Caco-2 (cell line): ENCODE data around the gene ACOT7. TPM values are rescaled to one million over a fixed set of nuclear protein-coding genes. Genes with fewer than 3 reads are reported as not detected.
"Not testable (repeated sequence)": the region's sequence is repeated elsewhere in the genome, so short reads cannot be mapped to it uniquely, and the experiment has no call there.

Experiments used
- BruUV-seq: library from RNA; stranded (reverse); fragments of 400-500 nt; replicated peaks from 2 replicates; lab custom pipeline; 2021; lab: Mats Ljungman, UMichigan
- CTCF ChIA-PET: fragments of 300-600 bp; sonication (Branson Sonifier 250); formaldehyde crosslinking; loops from one replicate; lab custom pipeline; 2022; ENCODE audit warnings: antibody characterized with exemption; lab: Charles Lee
- POLR2A ChIA-PET: fragments of 300-600 bp; sonication (Branson Sonifier 250); formaldehyde crosslinking; loops from one replicate; lab custom pipeline; 2022; ENCODE audit warnings: antibody characterized with exemption; lab: Charles Lee
- DNase-seq, 2 experiments: peaks; one replicate each; pipeline versions ENCODE4 v3.0.0 to v3.0.0-alpha.2; 2020 to 2022
- H3K27me3 ChIP-seq: replicated peaks from 2 replicates; pipeline ENCODE4 v1.6.0; 2011; ENCODE audit warnings: low read length; ENCODE audit not compliant: control insufficient read depth, insufficient read depth
- H3K36me3 ChIP-seq: 2 replicates; pipeline ENCODE4 v1.5.1; 2011; ENCODE audit warnings: low read length; ENCODE audit not compliant: control insufficient read depth, insufficient read depth
- H3K4me1 ChIP-seq: fragments of 250-450 bp; sonication (Bioruptor Pico); 2 replicates; pipeline ENCODE4 v1.5.1; 2020; ENCODE audit warnings: mild to moderate bottlenecking
- H3K4me3 ChIP-seq: 2 replicates; pipeline ENCODE4 v1.5.1; 2011; ENCODE audit warnings: low read depth, mild to moderate bottlenecking, control low read depth, low read length
- H3K9me3 ChIP-seq: fragments of 250-450 bp; sonication (Bioruptor Pico); 2 replicates; pipeline ENCODE4 v1.5.1; 2020; ENCODE audit warnings: mild to moderate bottlenecking, moderate library complexity
- H3K27ac Mint-ChIP-seq: one replicate; pipeline ENCODE4 v1.8.0; 2022; ENCODE audit warnings: mixed read lengths; ENCODE audit not compliant: unreplicated experiment
- H3K27me3 Mint-ChIP-seq: one replicate; pipeline ENCODE4 v1.8.0; 2022; ENCODE audit warnings: mixed read lengths; ENCODE audit not compliant: insufficient read depth, unreplicated experiment
- H3K36me3 Mint-ChIP-seq: one replicate; pipeline ENCODE4 v1.8.0; 2022; ENCODE audit warnings: mild to moderate bottlenecking, mixed read lengths; ENCODE audit not compliant: insufficient read depth, unreplicated experiment
- H3K4me1 Mint-ChIP-seq: one replicate; pipeline ENCODE4 v1.8.0; 2022; ENCODE audit warnings: low read depth, mixed read lengths; ENCODE audit not compliant: unreplicated experiment
- H3K4me3 Mint-ChIP-seq: one replicate; pipeline ENCODE4 v1.8.0; 2022; ENCODE audit warnings: mild to moderate bottlenecking, moderate library complexity, mixed read lengths; ENCODE audit not compliant: unreplicated experiment
- H3K9me3 Mint-ChIP-seq: one replicate; pipeline ENCODE4 v1.8.0; 2022; ENCODE audit warnings: mixed read lengths; ENCODE audit not compliant: unreplicated experiment
- intact Hi-C: fragments of 100-400 bp; cut with micrococcal nuclease; formaldehyde crosslinking; loops from one replicate; pipeline ENCODE4 v1.10.0; 2022; ENCODE audit not compliant: unreplicated experiment
- total RNA-seq: library from RNA; stranded (reverse); gene quantifications from 2 replicates; pipeline ENCODE4 v1.2.3, GENCODE V29; 2022
- TF ChIP-seq, protein P1 (sequence below), 2 experiments: fragments of 200-600 bp in 1 of 2; IDR thresholded peaks; 1 replicate in 1 of 2; 2 replicates in 1 of 2; pipeline versions ENCODE4 v1.5.1 to v1.8.0; 2011 to 2022; ENCODE audit warnings: antibody characterized with exemption in 1 of 2, control low read depth in 1 of 2, inconsistent platforms in 1 of 2, low read depth in 1 of 2, low read length in 1 of 2, mild to moderate bottlenecking in 1 of 2, moderate library complexity in 1 of 2; ENCODE audit not compliant: insufficient read depth in 1 of 2, severe bottlenecking in 1 of 2, unreplicated experiment in 1 of 2

ACOT7 gene
- total RNA-seq, 1 experiment from 2014 or later: 221 TPM

DNA sequence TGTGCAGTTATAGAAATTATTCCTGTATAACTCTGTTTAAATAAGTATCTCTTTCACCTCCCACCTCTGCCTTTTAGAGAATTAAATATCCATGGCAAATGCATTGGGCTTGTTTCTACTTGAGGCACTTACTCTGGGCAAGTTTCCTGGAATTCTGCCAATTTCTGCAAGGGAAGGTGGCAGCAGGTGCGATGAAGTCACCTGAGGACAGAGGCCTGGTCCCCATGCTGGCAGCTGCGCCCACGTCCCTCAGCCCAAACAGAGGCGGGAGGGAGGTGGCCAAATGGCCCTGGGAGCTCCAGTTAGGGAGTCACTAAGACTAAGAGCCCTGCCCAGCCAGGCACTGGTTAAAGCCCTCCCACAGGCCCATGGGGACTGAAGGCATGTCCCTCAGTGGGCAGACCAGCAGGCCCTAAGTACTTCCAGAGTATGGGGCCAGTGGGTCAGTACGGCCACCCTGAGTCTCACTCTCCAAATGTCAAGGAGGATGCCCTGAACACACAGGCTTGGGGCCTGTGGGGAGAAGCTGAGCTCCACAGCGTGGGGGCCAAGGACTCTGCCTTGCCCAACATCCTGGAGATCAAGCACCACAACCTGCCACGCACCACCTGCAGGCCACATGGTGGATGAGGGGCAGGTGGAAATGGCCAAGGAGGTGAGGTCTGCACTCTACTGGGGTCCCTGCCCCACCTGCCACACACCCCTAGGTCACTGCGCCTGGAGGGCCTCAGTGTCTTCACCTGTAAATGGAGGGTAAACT lies 19.4 kb downstream of the ACOT7 start:
- H3K36me3 Mint-ChIP-seq: no peaks in the 10 kb centered on the region
- TF ChIP-seq, protein P1, sequence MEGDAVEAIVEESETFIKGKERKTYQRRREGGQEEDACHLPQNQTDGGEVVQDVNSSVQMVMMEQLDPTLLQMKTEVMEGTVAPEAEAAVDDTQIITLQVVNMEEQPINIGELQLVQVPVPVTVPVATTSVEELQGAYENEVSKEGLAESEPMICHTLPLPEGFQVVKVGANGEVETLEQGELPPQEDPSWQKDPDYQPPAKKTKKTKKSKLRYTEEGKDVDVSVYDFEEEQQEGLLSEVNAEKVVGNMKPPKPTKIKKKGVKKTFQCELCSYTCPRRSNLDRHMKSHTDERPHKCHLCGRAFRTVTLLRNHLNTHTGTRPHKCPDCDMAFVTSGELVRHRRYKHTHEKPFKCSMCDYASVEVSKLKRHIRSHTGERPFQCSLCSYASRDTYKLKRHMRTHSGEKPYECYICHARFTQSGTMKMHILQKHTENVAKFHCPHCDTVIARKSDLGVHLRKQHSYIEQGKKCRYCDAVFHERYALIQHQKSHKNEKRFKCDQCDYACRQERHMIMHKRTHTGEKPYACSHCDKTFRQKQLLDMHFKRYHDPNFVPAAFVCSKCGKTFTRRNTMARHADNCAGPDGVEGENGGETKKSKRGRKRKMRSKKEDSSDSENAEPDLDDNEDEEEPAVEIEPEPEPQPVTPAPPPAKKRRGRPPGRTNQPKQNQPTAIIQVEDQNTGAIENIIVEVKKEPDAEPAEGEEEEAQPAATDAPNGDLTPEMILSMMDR (IDR thresholded peaks at IDR 0.05; ENCODE audit: insufficient read depth in 1 of 2, low read depth in 1 of 2, low read length in 1 of 2, severe bottlenecking in 1 of 2, unreplicated experiment in 1 of 2): no peak
- Histone ChIP-seq H3K36me3 (no peaks in the 10 kb centered on the region), H3K4me1 (0 out of 2 replicates have a peak, but pooled peaks cover 4% of the 10 kb centered on the region), H3K4me3 (no peak overlapping the region), H3K9me3 (no peaks in the 10 kb centered on the region), H3K27me3 (no peaks in the 10 kb centered on the region)
- BruUV-seq: no TSS peak
- CTCF ChIA-PET: no interaction called here
- H3K4me1 Mint-ChIP-seq: peaks cover 8% of the 10 kb centered on the region
- DNase-seq: no peak
- no peak overlapping the region for H3K4me3 Mint-ChIP-seq
- POLR2A ChIA-PET: no interaction called here
- H3K27ac Mint-ChIP-seq: no peak overlapping the region
- no peaks in the 10 kb centered on the region for H3K27me3 Mint-ChIP-seq
- intact Hi-C loops: no loop called here
- H3K9me3 Mint-ChIP-seq: no peaks in the 10 kb centered on the region

- H3K9me3 Mint-ChIP-seq, BruUV-seq, H3K4me3 ChIP-seq, H3K27me3 ChIP-seq, DNase-seq, H3K27ac Mint-ChIP-seq, intact Hi-C loops, H3K27me3 Mint-ChIP-seq, H3K36me3 ChIP-seq, H3K4me1 ChIP-seq, H3K9me3 ChIP-seq, H3K4me1 Mint-ChIP-seq, H3K4me3 Mint-ChIP-seq, H3K36me3 Mint-ChIP-seq: not testable (repeated sequence)
- ChIA-PET CTCF (interaction anchor here (1.0 to 1.1 kb wide), 2 partner anchors 40 to 66 kb away, joined by 3 read pairs; no protein-coding TSS in a partner anchor), POLR2A (interaction anchor here (1.0 kb wide), 1 partner anchor 10 kb away, joined by 4 read pairs; no protein-coding TSS in a partner anchor)
Measured at GRCh38 chr1:6372236-6372635, 21.3 kb downstream of the ACOT7 start.

DNA sequence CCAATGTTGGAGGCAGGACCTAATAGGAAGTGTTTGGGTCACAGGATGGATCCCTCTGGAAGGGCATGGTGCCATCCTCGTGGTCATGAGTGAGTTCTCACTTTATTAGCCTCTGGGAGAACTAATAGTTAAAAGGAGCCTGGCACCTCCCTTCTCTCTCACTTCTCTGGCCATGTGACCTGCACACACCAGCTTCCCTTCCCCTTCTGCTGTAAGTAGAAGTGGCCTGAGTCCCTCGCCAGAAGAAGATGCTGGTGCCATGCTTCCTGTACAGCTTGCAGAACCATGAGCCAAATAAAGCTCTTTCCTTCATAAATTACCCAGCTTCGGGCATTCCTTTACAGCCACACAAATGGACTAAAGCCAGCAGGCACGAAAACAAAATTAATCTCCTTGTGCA lies 23.6 kb downstream of the ACOT7 start:
- CTCF ChIA-PET: no interaction called here

More for the DNA sequence above, 23.6 kb downstream of the ACOT7 start:
- H3K36me3 Mint-ChIP-seq: no peaks in the 10 kb centered on the region
- no peak for DNase-seq
- H3K9me3 ChIP-seq: no peaks in the 10 kb centered on the region
- H3K9me3 Mint-ChIP-seq: no peaks in the 10 kb centered on the region
- POLR2A ChIA-PET: no interaction called here
- no peaks in the 10 kb centered on the region for H3K27me3 ChIP-seq
- no peak overlapping the region for H3K27ac Mint-ChIP-seq
- BruUV-seq: no TSS peak
- H3K36me3 ChIP-seq: no peaks in the 10 kb centered on the region
- TF ChIP-seq, protein P1 (IDR thresholded peaks at IDR 0.05; ENCODE audit: insufficient read depth in 1 of 2, low read depth in 1 of 2, low read length in 1 of 2, severe bottlenecking in 1 of 2, unreplicated experiment in 1 of 2): no peak
- H3K4me3 Mint-ChIP-seq: no peak overlapping the region
- no peaks in the 10 kb centered on the region for H3K27me3 Mint-ChIP-seq
- intact Hi-C loops: no loop called here
- H3K4me1 Mint-ChIP-seq: peaks cover 8% of the 10 kb centered on the region
- 0 out of 2 replicates have a peak, but pooled peaks cover 4% of the 10 kb centered on the region for H3K4me1 ChIP-seq
- no peak overlapping the region for H3K4me3 ChIP-seq
